GM04504 (cell line): ENCODE data around the gene MLXIP.
"Not testable (repeated sequence)": the region's sequence is repeated elsewhere in the genome, so short reads cannot be mapped to it uniquely, and the experiment has no call there.

ENCODE experiments used
- DNase-seq: peaks from one replicate; pipeline ENCODE4 v3.0.0-alpha.2; 2012; ENCODE audit warnings: low read depth

The MLXIP gene, protein sequence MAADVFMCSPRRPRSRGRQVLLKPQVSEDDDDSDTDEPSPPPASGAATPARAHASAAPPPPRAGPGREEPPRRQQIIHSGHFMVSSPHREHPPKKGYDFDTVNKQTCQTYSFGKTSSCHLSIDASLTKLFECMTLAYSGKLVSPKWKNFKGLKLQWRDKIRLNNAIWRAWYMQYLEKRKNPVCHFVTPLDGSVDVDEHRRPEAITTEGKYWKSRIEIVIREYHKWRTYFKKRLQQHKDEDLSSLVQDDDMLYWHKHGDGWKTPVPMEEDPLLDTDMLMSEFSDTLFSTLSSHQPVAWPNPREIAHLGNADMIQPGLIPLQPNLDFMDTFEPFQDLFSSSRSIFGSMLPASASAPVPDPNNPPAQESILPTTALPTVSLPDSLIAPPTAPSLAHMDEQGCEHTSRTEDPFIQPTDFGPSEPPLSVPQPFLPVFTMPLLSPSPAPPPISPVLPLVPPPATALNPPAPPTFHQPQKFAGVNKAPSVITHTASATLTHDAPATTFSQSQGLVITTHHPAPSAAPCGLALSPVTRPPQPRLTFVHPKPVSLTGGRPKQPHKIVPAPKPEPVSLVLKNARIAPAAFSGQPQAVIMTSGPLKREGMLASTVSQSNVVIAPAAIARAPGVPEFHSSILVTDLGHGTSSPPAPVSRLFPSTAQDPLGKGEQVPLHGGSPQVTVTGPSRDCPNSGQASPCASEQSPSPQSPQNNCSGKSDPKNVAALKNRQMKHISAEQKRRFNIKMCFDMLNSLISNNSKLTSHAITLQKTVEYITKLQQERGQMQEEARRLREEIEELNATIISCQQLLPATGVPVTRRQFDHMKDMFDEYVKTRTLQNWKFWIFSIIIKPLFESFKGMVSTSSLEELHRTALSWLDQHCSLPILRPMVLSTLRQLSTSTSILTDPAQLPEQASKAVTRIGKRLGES

DNA sequence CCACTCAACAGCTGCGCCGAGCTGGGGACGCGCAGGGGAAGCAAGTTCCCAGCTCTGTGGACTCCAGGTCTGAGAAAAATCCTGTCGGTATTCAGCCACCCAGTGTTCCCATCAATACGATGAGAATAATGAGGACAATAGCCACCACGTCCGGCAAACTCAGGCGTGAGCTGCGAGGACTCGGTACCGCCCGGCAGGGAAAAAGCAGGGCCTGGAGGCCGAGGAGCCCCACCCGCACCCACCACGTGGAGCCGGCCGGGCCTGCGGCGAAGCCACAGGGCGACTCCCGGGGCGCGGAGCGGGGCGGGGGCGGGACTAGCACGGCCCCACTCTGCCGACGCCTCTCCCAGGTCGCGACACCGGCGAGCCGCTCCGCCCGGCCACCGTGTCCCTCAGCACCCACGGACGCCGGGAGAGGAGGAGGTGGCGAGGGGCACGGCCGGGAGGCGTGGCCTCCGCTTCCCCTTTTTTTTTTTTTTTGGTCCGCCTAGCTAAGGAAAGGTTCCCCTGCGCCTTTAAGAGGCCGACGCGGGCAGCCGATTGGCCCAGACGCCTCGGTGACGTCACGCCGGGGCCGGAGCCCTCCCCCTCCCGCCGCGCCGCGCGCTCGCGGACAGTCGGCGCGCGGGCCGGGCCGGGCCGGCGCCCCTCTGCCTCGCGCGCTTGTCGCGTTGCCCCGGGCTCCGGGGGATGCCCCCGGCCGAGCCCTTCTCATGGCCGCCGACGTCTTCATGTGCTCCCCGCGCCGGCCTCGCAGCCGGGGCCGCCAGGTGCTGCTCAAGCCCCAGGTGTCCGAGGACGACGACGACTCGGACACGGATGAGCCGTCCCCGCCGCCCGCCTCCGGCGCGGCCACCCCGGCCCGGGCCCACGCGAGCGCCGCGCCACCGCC lies at the start of gene MLXIP:
TSS of gene MLXIP (plus strand) at position 616 of the 892 bp plus-strand sequence. CDS start at position 714, 98 bp downstream.
- DNase-seq: peak; percentile 84

DNA sequence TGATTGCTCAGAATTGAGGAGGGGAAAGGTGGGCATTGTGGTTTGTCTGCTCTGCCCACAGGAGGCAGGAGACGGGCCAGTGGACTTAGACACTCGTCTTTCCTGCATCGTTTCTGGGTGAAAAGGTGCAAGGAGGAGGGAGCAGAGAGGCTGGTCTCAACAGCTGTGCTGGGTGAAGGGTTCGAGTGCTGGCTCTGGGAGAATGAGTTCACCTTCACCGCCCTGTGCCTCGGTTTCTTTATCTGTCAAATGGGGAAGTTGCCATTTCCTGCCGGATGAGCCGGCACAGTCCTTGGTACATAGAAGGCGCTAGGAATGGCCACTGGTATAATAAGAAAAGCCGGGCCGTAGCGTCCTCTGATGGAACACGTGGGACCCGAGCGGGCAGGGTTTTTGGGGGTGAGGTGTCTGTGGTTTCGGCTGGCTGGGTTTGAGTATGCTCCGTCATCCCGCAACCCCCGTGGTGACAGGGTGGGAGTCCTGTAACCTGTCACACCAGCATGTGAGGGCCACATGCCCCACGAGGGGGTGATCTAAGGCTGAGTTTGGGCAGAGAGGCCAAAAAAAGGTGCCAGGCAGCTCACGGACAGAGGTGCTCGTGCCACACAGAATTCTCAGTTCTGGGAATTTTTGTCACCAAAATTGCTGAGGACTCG lies 49.5 kb upstream of the MLXIP start:
- no peak for DNase-seq

DNA sequence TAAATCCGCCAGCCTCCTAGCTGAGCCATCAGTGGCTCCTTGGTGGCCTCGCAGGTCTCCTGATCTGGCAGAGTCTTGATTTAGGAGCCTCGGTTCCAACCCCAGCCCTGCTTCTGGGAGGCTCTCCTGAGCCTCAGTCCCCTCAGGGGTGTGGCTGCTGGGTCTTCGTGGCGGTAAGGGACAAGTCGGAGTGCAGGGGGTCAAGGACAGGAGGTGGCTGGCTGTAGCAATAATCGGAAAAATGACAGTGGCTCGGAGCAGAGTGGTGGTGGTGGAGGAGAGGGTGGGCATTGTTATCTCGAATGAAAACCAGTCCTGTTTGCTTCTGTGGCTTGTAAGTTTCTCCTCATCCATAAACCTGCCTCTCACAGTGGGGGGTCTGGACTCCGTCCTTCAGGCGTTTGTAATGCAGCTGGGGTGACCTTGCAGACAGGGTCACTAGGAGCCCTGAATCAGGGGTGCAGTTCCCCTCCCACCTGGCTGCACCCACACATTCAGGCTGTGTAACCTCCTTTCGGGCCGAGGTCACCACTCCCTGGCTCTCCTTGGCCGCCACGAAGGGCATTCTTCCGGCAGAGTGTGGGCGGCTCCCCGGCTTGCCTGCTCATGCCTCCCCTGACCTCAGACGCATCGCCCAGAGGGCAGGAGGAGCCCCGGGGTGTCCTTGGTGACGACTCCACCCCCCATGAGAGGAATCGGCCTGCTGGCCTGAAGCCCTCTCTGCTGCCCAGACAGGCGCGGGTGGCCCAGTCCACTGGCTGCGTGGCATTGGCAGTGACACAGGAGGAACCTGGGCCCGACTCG lies 48.7 kb upstream of the MLXIP start:
- no peak for DNase-seq

DNA sequence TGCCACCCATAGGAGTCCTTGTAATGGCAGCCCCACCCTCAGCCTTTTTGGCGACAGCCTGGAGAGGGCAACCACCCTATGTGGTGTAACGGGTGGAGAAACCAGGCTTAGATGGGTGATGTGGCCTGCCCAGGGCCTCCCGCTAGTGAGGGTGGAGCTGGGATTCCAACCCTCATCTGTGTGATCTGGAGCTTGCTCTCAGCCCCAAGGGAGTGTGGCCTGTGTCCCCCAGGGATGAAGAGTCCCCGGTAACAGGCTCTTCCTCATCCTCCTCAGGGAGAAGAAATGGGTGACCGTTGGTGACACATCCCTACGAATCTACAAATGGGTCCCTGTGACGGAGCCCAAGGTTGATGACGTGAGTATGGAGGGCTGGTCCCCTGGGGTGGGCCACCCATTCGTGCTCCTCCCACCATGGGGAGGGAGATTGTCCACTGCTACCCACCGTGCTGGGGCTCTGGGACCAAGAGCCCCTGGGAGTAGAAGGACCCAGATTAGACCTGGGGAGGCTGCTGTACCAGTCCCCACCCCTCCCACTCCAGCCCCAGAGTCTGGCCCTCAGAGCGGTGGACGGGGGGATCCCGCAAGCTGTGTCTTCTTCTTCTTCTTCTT lies 48.0 kb upstream of the MLXIP start:
- DNase-seq: no peak

DNA sequence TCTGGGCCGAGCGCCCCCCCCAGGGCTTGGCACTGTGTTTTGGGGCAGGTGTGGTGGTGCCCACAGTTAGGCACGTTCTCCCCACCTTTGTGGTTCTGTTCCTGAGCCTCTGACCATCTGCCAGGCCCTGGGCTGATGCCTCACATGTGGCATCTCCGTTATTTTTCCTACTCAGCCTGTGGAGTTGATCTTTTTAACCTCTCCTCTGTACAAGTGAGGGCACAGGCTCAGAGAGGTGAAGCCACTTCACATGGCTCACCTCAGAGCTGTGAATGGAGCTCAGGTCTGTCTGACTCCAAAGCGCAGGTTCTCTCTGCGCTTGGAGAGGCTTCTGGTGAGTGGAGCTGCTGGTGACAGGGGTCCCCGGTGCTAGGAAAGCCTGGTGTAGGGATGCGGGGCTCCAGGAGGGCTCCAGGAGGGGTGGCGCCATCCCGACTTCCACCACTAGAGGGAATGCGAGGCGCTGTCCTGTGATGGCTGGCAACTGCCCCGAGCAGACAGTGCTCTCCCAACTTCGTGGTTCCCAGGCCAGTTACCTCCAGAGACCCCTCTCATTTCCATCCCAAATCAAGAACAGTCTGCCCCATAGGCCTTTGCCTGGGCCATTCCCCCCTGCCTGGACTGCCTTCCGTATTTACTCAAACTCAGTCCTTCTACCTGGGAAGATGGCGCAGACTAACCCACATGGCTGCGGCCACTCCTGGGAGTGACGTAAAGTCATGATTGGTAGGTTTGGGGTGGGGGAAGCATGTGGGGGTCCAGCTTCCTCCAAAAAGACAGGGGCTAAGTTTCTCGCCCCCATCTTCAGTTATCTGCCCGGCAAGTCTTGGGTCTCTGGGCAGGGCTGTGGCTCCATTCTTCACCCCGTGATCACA lies 47.0 kb upstream of the MLXIP start:
- no peak for DNase-seq

DNA sequence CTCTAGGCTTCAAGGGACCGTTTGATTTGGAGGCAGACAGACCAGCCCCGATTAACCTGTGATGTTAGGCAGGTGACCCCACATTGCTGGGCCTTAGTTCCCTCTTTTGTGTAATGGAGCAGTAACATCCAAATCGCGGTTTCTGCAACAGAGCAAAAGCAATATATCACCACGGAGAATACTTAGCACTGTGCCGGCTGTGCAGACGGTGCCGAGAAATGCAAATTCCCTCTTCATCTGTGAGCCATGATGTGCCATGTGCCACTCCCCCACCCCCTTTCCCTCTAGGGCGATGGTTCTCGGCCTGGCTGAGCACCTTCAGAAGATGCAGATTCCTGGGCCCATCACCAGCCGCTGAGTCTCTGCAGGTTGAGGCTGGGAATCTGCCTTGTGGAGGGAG lies 46.0 kb upstream of the MLXIP start:
- no peak for DNase-seq

DNA sequence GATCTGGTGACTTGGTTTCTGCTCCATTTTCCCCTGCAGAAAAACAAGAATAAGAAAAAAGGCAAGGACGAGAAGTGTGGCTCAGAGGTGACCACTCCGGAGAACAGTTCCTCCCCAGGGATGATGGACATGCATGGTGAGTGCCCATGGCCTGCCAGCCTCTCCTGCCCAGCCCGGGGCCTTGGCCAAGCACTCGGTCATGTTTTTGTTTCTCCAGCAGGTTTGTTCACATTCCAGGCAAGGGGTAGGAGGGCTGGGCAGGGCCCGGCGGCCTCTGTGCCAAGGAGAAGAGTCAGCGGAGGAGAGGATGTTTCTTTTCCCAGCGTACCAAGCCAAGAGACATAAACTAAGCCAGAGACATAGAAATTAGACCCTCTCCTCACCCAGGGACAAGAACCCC lies 43.3 kb upstream of the MLXIP start:
- DNase-seq: no peak

DNA sequence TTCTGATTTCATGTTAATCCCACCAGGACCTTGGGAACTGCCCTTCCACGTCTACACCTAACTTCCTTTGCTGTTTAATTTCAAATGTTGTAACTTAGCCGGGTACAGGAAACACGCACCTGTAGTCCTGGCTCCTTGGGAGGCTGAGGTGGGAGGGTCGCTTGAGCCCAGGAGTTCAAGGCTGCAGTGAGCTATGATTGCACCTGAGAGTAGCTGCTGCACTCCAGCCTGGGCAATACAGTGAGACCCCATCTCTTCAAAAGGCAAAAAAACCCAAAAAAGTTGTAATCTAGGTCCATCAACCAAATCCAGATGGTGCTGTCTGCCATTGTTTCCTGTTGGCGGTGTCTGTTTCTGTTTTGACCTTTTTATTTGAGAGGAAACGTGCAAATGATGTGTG lies 42.4 kb upstream of the MLXIP start:
- no peak for DNase-seq

DNA sequence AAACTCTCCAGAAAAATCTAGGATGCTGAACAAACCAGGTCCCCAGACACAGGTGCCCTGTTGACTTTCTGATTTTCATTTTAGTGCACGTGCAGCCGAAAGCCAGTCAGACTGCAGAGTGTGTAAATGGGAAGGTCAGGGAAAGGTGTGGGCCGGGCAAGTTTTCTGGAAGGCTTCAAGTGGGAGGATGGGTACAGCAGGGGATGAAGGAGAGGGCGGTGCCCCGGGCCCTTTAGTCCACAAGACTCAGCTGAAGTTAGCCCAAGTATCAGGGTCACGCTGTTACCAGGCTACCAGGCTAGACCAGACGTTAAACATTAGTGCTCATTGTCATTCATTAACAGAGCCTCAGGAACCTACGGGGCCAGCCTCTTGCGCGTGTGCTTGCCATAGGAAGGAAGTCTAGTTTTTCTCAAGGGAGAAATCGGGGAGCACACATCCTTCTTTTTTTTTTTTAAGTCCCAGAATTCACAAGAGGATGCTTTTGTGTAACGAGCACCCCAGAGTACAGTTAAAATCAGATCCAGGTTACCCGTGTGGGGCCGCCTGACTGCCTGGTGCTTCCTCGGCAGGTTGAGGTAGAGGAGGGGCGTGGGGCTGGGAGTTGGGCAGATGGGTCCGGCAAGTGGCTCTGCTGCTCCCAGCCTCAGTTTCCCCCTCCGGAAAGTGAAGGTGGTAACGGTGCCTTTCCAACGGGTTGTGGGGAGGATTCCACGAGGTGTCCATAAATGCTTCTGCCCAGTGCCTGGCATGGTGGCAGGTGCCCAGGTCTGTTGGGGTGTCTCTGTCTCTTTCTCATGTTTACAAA lies 37.8 kb upstream of the MLXIP start:
- DNase-seq: no peak

DNA sequence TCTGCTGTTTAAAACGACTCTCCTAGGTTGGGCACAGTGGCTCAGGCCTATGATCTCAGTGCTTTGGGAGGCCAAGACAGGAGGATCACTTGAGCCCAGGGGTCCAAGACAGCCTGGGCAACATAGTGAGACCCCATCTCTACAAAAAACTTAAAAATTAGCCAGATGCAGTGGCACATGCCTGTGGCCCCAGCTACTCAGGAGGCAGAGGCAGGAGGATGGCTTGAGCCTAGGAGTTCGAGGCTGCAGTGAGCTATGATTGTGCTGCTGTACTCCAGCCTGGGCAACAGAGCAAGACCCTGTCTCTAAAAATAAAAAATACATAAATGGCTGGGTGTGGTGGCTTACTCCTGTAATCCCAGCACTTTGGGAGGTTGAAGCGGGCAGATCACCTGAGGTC lies 37.1 kb upstream of the MLXIP start:
- DNase-seq: not testable (repeated sequence)

DNA sequence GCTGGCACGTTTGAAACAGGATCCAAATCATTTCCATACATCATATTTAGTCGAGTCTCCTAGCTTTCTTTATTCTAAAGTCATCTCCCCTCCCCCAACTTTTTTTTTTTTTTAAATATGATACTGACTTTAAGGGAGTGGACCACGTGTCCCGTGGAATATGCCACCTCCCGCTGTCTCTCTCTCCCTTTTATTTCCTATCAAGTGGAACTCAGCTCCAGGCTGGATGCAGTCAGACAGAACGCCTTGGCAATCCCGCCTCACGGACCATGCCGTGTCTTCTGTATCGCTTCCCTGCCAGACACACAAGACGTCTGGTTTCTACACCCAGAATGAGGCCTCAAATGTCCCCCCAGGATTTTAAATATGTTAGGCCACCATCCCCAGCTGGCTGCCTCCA lies 35.6 kb upstream of the MLXIP start:
- DNase-seq: no peak

DNA sequence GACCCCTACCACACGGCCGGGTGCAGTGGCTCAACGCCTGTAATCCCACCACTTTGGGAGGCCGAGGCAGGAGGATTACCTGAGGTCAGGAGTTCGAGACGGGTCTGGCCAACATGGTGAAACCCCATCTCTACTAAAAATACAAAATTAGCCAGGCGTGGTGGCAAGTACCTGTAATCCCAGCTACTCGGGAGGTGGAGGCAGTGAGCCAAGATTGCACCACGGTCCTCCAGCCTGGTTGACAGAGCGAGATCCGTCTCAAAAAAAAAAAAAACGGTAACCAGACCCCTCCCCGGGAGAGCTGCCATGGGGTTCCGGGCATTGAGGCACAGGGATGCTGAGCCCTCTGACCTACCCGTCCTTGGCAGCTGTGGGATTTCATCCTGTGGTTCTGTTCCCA lies 35.1 kb upstream of the MLXIP start:
- no peak for DNase-seq

DNA sequence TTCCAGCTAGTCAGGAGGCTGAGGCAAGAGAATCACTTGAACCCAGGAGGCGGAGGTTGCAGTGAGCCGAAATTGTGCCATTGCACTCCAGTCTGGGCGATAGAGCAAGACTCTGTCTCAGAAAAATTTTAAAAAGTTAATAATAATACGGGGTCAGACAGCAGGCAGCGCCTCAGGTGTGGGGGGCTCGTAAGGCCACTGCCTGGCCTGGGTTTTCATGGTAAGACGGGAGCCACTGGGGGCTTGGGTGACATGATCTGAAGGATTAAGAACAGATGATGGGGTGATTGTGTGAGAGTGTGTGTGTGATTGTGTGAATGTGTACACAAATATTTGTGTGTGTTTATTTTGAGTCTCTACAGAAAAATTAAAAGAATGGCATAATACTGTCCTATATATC lies 33.3 kb upstream of the MLXIP start:
- no peak for DNase-seq

DNA sequence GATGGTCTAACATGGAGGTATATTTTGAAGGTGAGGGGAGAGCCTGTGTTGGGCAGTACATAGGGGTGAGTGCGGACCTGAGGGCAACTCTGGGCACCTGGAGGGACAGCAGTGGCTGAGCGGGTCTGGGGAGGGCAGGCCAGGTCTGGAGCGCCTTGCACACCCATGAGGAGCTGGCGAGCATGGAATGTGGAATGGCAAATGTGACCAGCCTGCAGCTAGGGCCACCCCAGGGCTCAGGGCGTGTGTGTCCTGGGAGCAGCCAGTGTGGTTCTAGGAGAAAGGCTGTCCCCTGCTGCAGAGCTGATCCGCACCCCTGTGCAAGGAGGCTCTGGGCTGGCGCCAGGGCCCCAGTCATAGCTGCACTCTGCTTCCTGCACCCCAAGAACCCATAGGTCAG lies 32.4 kb upstream of the MLXIP start:
- no peak for DNase-seq

DNA sequence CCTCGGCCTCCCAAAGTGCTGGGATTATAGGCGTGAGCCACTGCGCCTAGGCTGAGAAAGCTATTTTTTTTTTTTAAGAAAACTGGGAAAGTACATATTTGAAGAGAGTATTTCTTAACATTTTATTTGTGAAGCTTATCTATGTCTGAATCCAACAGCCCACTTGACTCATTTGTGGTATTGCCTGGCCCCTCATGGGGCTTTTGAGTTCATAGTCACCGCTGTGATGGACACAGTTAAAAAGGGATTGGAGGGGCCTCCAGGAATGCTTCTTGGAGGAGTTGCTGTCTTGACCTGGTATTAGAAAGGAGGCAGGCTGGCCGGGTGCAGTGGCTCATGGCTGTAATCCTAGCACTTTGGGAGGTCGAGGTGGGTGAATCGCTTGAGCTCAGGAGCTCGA lies 30.4 kb upstream of the MLXIP start:
- no peak for DNase-seq

DNA sequence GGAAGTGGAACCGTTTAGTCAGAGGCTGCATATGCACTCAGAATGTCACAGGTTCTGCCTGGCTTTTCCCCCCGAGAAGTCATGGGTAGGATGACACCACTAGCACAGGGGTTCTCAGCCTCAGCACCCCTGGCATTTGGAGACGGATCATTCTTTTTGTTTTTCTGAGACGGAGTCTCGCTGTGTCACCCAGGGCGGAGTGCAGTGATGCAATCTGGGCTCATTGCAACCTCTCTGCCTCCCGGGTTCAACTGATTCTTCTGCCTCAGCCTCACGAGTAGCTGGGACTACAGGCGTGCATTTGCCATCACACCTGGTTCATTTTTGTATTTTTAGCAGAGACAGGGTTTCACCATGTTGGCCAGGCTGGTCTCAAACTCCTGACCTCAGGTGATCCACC lies 28.7 kb upstream of the MLXIP start:
- DNase-seq: no peak

DNA sequence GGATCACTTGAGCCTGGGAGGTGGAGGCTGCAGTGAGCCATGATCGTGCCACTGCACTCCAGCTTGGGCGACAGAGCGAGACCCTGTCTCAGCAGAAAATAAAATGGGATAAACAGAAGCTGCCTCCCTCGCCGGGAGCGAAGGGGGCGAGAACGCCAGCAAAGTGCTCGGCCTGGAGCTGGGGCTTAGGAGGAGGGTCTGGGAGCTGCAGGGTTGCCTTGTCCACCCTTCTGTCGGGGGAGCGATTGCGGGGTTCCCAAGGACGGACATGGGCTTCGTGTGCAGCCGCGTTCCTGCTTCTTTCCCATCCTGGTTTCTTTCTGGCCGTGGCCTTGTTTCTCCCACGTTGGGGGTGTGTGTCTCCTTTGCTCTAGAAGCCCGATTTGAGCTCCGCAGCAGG lies 27.9 kb upstream of the MLXIP start:
- DNase-seq: no peak

DNA sequence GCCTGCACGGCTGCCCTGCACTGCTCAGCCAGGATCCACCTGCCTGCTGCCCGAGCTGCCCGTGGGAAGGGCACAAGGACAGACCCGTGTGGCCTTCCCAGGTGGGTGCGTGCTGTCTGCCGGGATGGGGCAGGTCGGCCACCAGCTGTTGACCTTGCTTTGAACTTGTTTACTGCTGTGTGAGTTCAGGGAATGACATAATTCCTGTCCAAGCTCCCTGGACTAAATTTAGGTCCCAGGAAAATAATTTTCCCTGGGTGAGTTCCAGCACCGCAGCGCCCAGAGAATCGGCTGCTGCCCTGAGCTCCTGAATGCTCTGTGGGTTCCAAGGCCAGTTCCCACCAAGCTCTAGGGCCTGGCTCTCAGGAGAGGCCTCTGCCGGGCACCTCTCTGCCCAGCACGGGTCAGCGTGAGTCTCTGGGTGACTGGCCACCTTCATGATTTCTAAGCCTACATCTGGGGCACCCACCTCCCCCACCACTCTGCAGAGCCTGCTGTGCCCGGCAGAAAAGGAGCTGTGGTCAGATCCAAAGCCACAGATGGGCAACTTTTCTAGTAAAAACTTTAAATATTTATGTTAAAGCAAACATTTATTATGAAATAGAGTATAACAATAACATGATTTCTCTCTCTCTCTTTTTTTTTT lies 27.2 kb upstream of the MLXIP start:
- no peak for DNase-seq
